Choroid plexus epithelial cell (primary cell): ENCODE measurements around the gene RAB31.
A peak's percentile ranks its signal among the peaks of the same experiment; 100 is the strongest.

Experiments used
- DNase-seq: peaks from one replicate; pipeline ENCODE4 v3.0.0-alpha.2; 2010; ENCODE audit warnings: low read depth
- H3K4me3 ChIP-seq: 2 replicates; pipeline ENCODE4 v1.5.1; 2011; ENCODE audit warnings: low read depth, mild to moderate bottlenecking, control low read depth, low read length, moderate library complexity
- CTCF ChIP-seq: conservative IDR thresholded peaks from 2 replicates; pipeline ENCODE4 v1.5.1; 2011; ENCODE audit warnings: low read depth, mild to moderate bottlenecking, control low read depth, inconsistent platforms, low read length, moderate library complexity

Gene RAB31

DNA sequence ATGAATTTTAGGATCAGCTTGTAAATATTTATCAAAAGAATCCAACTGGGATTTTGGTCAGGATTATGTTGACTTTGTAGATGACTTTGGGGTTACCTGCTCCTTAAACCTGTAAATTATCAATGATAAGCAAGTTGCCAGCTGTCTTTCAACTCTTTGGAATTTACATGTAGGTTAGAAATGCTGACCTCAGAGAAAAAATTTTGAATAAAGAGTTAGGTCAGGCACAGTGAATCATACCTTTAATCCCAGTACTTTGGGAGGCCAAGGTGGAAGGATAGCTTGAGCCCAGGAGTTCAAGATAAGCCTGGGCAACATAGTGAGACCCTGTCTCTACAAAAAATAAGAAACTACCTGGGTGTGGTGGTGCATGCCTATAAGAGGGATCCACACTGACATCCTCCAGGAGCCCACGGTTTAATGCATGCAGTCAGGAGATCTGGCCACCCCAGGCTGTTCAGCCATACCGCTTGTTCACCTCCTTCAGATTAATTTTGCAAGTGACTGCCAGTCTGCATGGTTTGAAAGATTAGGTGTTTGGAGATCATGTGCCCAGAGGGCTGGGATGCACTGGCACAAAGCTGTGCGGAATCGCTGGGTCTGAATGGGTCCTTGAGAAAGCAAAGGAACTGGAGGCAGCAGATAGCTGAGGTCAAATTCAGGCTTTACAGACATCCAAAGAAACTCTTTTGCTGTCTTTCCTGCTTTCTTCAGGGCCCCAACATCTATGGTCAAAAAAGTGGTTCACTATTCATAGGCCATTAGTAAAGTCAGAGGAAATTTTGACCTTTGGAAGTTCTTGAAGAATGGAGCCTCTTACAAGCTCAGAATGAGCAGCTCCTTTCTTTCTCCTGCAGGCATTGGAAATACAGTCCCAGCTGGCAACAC is 94.3 kb downstream of the RAB31 start:
- TF ChIP-seq CTCF: no peak
- no peak overlapping the region for H3K4me3 ChIP-seq
- no peak for DNase-seq

GRCh38 chr18:9803063-9803697 is 95.1 kb downstream of the RAB31 start:
- no peak for TF ChIP-seq CTCF
- DNase-seq: peak; percentile 73
- H3K4me3 ChIP-seq: no peak overlapping the region

- no peak overlapping the region for H3K4me3 ChIP-seq
- DNase-seq: no peak
- no peak for TF ChIP-seq CTCF
Observed at GRCh38 chr18:9803698-9804516, 95.8 kb downstream of the RAB31 start.

DNA sequence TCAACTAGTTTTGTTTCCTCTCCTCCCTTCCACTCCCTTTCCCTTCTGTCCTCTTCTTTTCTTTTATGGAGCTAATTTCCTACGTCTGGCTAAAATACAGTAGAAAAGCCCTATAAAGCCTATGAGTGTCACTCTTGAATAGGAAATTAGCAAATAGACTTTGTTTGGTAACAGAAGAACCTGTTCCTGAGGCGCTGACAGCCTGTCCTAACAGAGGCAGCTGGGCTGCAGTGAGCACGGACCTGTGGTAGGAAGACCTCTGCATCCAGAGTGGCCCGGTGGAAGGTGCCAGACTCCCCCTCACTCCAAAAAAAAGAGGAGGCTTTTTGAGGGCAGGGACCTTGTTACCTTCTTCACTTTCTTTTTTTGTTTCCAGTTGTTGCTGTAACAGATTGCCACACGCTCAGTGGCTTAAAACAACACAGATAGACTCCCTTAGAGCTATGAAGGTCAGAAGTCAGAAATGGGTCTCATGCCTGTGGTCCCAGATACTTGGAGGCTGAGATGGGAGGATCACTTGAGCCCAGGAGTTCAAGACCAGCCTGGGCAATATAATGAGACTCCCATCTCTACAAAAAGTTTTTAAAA is 96.5 kb downstream of the RAB31 start:
- no peak overlapping the region for H3K4me3 ChIP-seq
- peak; percentile 72 for DNase-seq
- TF ChIP-seq CTCF: no peak

DNA sequence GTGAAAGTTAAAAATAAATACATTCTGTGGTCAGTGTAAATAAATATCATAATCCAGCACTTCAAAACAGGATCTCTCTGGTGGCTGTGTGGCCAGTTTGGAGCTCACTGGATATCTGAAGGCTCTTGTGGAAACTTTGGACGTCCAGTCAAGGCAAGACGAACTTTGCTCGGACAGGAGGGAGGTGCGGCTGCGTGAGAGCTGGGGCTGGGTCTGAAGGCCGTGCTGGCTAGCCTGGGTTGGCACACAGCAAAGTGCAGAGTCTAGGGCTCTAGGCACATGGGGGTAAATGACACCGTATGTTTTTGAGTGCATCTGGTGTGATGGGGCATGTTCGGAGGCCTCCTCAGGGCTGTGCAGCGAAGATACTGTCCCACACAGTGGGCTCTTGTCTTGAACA is 98.8 kb downstream of the RAB31 start:
- DNase-seq: no peak
- no peak for TF ChIP-seq CTCF
- H3K4me3 ChIP-seq: no peak overlapping the region

GRCh38 chr18:9808295-9809241 is 100.5 kb downstream of the RAB31 start:
- DNase-seq: no peak
- H3K4me3 ChIP-seq: no peak overlapping the region
- TF ChIP-seq CTCF: no peak
